ENCODE measurements around the gene PDYN.

The PDYN gene

DNA sequence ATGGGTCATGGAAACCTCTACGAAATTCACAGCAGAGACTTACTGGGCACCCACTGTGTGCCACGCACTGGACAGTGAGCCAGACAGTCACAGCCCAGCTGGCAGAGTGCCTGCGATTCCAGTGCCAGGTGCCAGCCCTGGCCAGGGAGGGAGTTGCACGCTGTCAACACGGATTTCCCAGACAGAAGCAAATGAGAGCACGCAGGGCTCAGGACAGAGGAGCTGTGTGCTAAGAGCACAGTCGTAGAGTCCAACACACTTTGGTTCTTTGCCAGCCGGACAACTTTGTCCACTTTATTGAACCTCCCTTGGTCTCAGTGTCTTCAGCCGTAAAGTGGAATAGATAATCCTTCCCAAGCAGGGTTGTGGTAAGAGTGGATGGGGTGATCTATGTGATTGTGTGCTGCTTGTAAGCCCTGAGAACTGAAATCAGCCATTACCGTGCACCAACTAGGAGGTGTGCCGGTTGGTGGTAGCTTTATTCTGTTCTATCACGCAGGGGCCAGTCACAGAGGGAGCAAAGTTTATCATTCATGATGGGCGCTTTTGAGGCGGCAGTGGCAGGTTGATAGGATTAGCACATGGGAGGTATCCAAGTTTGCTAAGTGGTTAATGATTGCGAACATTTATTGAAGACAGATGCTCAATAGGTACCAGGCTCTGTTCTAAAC is 58.0 kb downstream of the PDYN start:
- DNase-seq (ENCODE audit: low read depth in 2 of 2, low spot score in 1 of 2): no peak

DNA sequence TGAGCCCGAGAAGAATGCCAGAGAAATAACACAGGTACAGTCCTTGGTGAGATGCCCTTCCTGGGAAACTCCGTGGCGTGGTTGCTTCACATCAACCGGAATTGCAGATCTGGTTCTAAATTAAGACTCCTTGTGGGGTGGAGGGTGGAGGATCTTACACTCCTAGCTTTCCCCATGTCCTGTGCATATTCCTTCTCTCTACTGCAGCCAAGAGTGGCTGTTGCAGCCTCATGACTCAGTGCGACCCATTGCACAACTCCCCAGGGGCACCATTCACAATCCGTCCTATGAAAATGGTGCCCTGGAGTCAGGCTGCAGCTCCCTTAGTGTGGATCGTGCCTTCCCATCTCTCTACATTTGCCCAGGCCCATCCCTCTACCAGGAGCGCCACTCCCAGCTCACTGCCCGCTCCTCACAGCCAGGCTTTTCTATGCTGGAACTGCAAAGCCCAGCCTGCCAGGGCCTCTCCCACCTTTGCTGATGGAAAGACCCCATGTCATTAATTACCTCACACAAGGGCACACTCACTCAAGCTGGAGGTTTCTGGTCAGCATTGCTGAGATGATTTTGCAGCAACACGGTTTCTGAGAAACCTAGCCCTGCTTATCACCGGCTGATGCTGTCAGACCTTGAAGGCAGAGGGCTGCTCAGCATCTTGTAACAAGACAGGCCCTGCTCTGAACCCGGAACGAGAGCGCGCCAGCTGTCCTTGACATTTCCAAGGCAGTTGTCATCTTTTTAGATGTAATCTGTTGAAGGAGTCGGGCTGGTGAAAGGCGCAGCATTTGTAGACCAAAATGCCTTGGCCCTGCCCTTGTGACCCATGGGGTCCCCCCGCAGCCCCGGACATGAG is 58.9 kb downstream of the PDYN start:
- no peak for DNase-seq (ENCODE audit: low read depth in 2 of 2, low spot score in 1 of 2)

DNA sequence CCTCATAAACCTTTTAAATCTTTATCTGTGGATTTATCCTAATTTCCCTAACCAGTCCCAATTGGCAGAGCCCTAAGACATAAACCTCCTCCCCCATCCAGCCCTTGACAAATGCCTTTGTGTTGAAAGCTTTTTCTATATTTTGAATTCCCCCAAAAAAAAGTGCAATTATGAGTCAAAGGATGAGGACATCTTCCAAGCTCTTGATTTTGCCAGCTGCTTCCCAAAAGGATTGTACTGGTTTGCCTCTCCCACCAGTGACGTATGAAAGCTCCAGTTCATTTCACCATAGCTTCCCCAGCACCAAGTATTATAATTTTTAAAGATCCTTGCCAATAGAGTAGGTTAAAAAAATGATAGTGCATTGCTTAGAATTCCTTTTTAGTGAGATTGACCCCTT is 59.7 kb downstream of the PDYN start:
- no peak for DNase-seq (ENCODE audit: low read depth in 2 of 2, low spot score in 1 of 2)

DNA sequence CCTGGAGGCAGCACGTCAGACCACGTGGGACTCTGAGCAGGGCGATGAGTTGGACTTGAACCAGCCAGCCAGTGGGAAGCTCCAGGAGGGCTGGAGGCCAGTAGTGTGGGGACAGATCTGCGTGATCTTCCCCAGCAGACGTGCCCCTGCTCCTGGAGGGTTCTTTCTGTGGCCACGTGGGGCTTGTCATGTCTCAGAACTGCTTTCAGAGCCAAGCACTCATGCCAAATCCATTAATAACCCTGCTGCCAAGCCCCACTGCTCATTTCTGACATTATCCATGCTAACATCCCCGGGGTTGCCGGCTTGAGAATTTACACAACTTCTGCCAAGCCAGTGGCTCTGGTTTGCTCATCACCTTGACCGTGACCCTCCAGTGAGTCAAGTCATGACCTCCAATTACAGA is 60.4 kb downstream of the PDYN start:
- DNase-seq (ENCODE audit: low read depth in 2 of 2, low spot score in 1 of 2): no peak

DNA sequence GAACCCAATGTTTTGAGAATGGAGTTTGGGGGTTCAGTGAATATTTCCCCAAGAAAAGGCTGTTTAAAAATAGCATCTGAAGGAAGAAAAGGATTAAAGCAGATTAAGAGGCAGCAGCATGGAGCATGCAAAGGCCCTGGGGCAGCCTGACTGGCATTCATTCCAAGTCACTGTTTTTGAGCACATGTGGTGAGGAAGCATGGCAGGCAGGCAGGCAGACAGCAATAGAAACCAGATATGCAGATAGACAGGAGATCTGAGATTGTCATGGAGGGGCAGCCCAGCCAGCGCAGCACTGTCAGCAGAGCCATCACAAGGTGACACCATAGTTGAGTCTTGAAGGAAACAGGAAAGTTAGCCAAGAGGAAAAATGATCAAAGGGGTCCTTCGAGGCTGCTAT is 60.9 kb downstream of the PDYN start:
- DNase-seq (ENCODE audit: low read depth in 2 of 2, low spot score in 1 of 2): no peak

DNA sequence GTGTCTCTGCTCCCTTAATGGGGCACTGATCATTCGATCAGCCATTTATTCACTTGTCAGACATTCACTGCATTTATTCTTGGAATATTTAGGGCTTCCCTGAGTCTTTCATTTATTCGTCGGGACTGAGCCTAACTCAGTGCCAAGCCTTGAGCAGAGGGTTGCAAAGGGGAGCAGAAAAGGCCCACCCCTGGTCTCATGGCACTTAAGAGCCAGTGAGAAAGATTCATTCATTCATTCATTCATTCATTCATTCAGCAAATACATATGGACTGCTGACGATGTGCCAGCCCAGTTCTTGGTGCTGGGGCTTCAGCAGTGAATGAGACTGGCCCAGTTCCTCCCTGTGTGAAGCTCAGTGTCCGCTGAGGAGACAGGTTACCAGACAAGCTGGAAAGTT is 62.0 kb downstream of the PDYN start:
- DNase-seq (ENCODE audit: low read depth in 2 of 2, low spot score in 1 of 2): no peak

DNA sequence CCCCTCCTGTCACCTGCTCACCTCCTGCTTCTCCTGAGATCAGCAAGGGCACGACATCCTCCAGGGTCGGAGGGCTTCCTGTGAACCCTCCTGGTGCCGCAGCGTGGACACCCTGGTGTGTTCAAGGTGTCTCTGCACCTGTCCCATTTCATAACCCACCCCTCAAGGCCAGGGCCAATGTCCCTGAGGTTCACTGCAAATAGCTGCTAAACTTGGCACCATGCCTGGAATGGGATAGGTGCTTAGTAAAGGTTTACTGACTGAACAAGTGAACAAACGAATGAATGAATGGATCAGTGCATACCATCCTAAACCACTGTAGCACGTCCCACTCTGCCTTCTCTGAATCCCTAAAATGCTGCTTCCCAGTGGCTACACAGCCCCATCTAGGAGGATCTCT is 63.7 kb downstream of the PDYN start:
- no peak for DNase-seq (ENCODE audit: low read depth in 2 of 2, low spot score in 1 of 2)

DNA sequence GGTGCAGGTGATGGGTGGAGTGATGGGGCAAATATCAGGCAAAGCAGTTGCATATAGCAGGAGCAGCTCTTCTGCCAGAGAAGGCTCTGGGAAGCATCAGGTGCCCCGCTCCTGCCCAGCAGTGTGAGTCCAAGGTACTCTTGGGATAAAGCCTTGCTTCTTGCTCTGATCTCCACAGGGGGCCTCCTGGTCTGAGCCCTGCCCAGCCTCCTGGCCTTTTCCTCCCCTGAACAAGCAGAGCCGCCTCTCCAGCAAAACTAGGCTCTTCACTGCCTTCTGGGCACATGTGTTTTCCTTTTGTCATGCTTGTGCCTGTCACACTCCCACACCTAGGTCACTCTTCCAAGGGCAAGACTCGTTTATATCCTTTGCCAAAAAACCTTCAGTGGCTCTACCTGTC is 64.4 kb downstream of the PDYN start:
- no peak for DNase-seq (ENCODE audit: low read depth in 2 of 2, low spot score in 1 of 2)

DNA sequence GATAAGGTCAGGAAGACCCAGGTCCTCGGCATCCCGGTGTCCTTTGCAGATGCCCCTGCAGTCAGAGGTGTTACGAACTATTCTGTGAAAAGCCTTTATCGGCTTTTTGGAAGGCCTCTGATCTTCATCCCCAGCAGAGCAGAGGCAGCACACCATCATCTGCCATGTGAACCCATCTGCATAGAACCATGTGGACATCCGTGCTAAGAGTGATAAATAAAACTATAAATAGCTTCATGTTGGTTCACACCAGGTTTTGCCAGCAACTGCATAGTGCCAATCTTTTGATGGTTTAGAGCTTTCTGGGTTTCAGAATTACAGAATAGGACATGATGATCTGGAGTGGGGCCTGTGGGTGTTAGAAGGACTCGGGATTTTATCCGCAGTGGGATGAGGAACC is 65.1 kb downstream of the PDYN start:
- DNase-seq (ENCODE audit: low read depth in 2 of 2, low spot score in 1 of 2): no peak

Data from stimulated activated CD8-positive, alpha-beta memory T cell treated with anti-CD3 and anti-CD28 coated beads, Interleukin-4, amount 100 ng/mL, for 1 hour (primary cell).